ENCODE measurements around the gene CAMK2G. TPM values are rescaled to one million over a fixed set of nuclear protein-coding genes. Genes with fewer than 3 reads are reported as not detected.

Gene CAMK2G
- polyA plus RNA-seq, 2 of the 4 experiments (the other 2 are of a cell fraction): 22.6 to 25.5 TPM

DNA sequence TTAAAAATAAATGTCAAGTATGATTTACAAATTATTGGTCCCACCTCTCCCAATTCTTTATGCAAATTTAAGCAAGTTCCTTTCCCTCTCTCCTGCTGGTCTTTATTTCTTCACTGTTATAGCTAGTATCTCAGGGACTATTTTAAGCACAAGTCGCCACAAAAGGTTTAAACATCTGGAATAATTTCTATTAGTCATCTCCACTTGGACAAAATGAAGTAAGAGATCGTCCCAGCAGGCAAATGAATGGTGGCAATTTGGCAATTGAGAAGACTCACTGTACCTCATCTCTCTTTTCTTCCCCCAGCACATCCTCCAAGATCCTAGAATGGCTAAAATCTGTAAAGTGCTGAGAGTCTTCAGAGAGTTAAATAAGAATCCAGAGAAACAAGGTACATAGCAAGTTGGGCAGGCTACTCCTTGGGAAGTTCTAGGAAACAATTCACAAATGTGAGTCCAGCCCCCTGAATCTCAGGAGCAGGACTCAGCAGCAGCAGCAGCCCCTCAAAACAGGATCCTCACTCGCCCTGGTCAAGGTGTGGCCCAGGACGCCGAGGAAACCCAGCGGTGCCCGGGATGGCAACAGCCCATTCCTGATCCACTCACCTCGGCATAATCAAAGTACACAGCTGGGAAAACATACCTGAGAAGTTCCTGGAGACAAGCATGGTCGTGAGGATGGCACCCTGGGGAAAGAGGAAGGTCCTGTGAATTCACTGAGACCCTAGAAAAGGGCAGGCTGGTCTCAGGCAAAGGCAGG lies 32.6 kb downstream of the CAMK2G start (continued):
- TF ChIP-seq CBX2 (IDR thresholded peaks at IDR 0.05; ENCODE audit: borderline replicate concordance, low read depth): no peak
- no peak for TF ChIP-seq EHF (CRISPR knock-in tag; IDR thresholded peaks at IDR 0.05)
- TF ChIP-seq HOXA7 (CRISPR knock-in tag; IDR thresholded peaks at IDR 0.05): no peak
- TF ChIP-seq, protein P1, sequence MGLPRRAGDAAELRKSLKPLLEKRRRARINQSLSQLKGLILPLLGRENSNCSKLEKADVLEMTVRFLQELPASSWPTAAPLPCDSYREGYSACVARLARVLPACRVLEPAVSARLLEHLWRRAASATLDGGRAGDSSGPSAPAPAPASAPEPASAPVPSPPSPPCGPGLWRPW (IDR thresholded peaks at IDR 0.05): no peak
- no peak for TF ChIP-seq MAFK (IDR thresholded peaks at IDR 0.05; ENCODE audit: partially characterized antibody)
- TF ChIP-seq ZNF302 (CRISPR knock-in tag; IDR thresholded peaks at IDR 0.05): no peak
- TF ChIP-seq JUN (IDR thresholded peaks at IDR 0.05): no peak
- no peak for TF ChIP-seq CEBPB (IDR thresholded peaks at IDR 0.05)
- TF ChIP-seq, protein P2, sequence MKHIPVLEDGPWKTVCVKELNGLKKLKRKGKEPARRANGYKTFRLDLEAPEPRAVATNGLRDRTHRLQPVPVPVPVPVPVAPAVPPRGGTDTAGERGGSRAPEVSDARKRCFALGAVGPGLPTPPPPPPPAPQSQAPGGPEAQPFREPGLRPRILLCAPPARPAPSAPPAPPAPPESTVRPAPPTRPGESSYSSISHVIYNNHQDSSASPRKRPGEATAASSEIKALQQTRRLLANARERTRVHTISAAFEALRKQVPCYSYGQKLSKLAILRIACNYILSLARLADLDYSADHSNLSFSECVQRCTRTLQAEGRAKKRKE (CRISPR knock-in tag; IDR thresholded peaks at IDR 0.05; ENCODE audit: low read depth): no peak

DNA sequence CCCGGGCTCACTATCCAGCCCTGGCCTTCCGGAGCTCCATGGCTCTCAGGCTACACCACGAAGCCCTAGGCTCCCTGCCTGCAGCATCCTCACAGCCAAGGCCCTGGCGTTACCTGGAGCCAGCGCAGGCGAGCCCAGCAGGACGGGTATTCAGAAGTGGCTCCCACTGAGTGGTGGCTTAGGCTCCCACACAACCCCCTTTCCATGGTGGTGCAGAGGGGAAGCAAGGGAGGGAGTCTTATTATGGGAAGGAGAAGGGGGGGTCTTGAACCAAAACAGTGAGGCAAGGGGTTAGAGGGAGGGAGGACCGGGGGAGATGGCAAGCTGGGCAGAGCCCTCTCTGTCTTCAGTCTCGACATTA lies 33.3 kb downstream of the CAMK2G start:
- 90% methylated on average over 9 of the region's 9 CpGs for WGBS (ENCODE audit: missing lambda C conversion rate)
- peaks cover 9% of the 10 kb centered on the region; the same call in 2 of the 3 replicates for H3K4me1 ChIP-seq
- ChIA-PET POLR2A (no interaction called here), CTCF (interaction anchor here (1.6 to 32.3 kb wide), 3 partner anchors 10 to 240 kb away, joined by 3 to 565 read pairs (median 93); partner anchors contain the start of gene CAMK2G)
- no peak overlapping the region for H3K4me2 ChIP-seq
- no peak for TF ChIP-seq KDM5A (IDR thresholded peaks at IDR 0.05)
- no peak for TF ChIP-seq BHLHE40 (IDR thresholded peaks at IDR 0.05; ENCODE audit: low read depth, low read length)
- TF ChIP-seq ZSCAN20 (CRISPR knock-in tag; IDR thresholded peaks at IDR 0.05): no peak
- TF ChIP-seq POLR2A (IDR thresholded peaks at IDR 0.05; ENCODE audit: low read length): no peak
- TF ChIP-seq TP53 (CRISPR knock-in tag; IDR thresholded peaks at IDR 0.05): no peak
- TF ChIP-seq NR3C1 (IDR thresholded peaks at IDR 0.05): no peak
- no peak for TF ChIP-seq PHF8 (IDR thresholded peaks at IDR 0.05; ENCODE audit: borderline replicate concordance, low read depth)
- TF ChIP-seq, protein P3, sequence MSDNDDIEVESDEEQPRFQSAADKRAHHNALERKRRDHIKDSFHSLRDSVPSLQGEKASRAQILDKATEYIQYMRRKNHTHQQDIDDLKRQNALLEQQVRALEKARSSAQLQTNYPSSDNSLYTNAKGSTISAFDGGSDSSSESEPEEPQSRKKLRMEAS (IDR thresholded peaks at IDR 0.05): no peak
- no peak for TF ChIP-seq CHD2 (IDR thresholded peaks at IDR 0.05; ENCODE audit: low read length, partially characterized antibody)
- no peak for TF ChIP-seq SMC3 (IDR thresholded peaks at IDR 0.05)
- TF ChIP-seq KDM1A (IDR thresholded peaks at IDR 0.05; ENCODE audit: low read depth): no peak
- TF ChIP-seq MAFK (IDR thresholded peaks at IDR 0.05; ENCODE audit: partially characterized antibody): no peak
- no peak for TF ChIP-seq PBX3 (IDR thresholded peaks at IDR 0.05)
- TF ChIP-seq, protein P2 (CRISPR knock-in tag; IDR thresholded peaks at IDR 0.05; ENCODE audit: low read depth): no peak
- TF ChIP-seq, protein P1 (IDR thresholded peaks at IDR 0.05): no peak
- TF ChIP-seq FOXS1 (CRISPR knock-in tag; IDR thresholded peaks at IDR 0.05): no peak
- TF ChIP-seq SREBF2 (IDR thresholded peaks at IDR 0.05): no peak
- FAIRE-seq: no peak
- ATAC-seq: no peak
- no peak overlapping the region for H3K27ac ChIP-seq
- DNase-seq (ENCODE audit: low read depth in 1 of 2, low spot score in 1 of 2): no peak
- H3K4me3 ChIP-seq: no peak overlapping the region
- H3K9me3 ChIP-seq: no peaks in the 10 kb centered on the region
